NT2/D1 (cell line): ENCODE results near the gene SREK1.

ENCODE experiments used
- SUZ12 ChIP-seq: IDR thresholded peaks from 2 replicates; pipeline ENCODE4 v1.6.1; 2011; ENCODE audit not compliant: insufficient read length, insufficient read depth; ENCODE audit errors: extremely low read depth
- YY1 ChIP-seq: IDR thresholded peaks from 2 replicates; pipeline ENCODE4 v1.6.1; 2011; ENCODE audit not compliant: insufficient read length, insufficient read depth
- ZNF274 ChIP-seq: IDR thresholded peaks from 2 replicates; pipeline ENCODE4 v1.6.1; 2011; ENCODE audit warnings: mild to moderate bottlenecking, low read depth, low read length

DNA sequence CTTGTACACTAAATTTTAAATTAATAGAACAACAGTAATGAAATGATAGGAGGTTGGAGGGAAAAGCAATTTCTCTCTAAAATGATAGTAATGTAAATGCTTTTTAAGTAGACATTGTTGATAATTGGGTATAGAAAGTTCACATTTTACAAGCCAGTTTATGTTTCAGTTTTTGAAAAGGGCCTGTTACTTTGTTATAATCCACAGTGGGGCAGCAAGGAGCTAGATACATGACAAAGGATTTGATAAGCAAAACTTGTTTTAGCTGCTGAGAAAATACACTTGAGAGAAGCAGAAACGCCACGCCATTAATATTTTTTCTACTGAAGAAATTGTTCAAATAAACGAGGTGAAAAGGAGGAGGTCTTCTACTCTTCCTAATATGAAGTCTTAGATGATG lies 30.2 kb downstream of the SREK1 start:
- TF ChIP-seq ZNF274, result no peak
- no peak for TF ChIP-seq YY1
- TF ChIP-seq SUZ12, result no peak
